Measurements from ENCODE around the gene COG5. TPM values are rescaled to one million over a fixed set of nuclear protein-coding genes. Genes with fewer than 3 reads are reported as not detected.

COG5 gene
- total RNA-seq, 1 donor from 2014 or later = 39.6 TPM

- H3K4me3 ChIP-seq = peak overlapping the region; percentile 58
- DNase-seq (no peak), ATAC-seq (peak; percentile 3)
- intact Hi-C loops (cut with DNase I) = no loop called here
- H3K27ac ChIP-seq = peak overlapping the region; percentile 96
- TF ChIP-seq, protein P1, sequence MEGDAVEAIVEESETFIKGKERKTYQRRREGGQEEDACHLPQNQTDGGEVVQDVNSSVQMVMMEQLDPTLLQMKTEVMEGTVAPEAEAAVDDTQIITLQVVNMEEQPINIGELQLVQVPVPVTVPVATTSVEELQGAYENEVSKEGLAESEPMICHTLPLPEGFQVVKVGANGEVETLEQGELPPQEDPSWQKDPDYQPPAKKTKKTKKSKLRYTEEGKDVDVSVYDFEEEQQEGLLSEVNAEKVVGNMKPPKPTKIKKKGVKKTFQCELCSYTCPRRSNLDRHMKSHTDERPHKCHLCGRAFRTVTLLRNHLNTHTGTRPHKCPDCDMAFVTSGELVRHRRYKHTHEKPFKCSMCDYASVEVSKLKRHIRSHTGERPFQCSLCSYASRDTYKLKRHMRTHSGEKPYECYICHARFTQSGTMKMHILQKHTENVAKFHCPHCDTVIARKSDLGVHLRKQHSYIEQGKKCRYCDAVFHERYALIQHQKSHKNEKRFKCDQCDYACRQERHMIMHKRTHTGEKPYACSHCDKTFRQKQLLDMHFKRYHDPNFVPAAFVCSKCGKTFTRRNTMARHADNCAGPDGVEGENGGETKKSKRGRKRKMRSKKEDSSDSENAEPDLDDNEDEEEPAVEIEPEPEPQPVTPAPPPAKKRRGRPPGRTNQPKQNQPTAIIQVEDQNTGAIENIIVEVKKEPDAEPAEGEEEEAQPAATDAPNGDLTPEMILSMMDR (IDR thresholded peaks at IDR 0.05) = peak; percentile 55
- H3K9me3 ChIP-seq = no peaks in the 10 kb centered on the region
- peaks cover 5% of the 10 kb centered on the region for H3K36me3 ChIP-seq
- peaks cover 20% of the 10 kb centered on the region for H3K4me1 ChIP-seq
- no peaks in the 10 kb centered on the region for H3K27me3 ChIP-seq
Observed at GRCh38 chr7:107167483-107168232, 396.1 kb downstream of the COG5 start.

GRCh38 chr7:107166736-107167426 lies 396.8 kb downstream of the COG5 start:
- intact Hi-C loops (cut with DNase I) = no loop called here
- peak overlapping the region; percentile 58 for H3K4me3 ChIP-seq
- peak overlapping the region; percentile 96 for H3K27ac ChIP-seq

GRCh38 chr7:107165341-107165740 lies 398.4 kb downstream of the COG5 start:
- intact Hi-C loops (cut with DNase I) = no loop called here
- Histone ChIP-seq H3K36me3 (no peaks in the 10 kb centered on the region), H3K4me3 (no peak overlapping the region), H3K27me3 (no peaks in the 10 kb centered on the region), H3K27ac (no peak overlapping the region), H3K4me1 (peaks cover under 1% of the 10 kb centered on the region), H3K9me3 (no peaks in the 10 kb centered on the region)
- no peak for DNase-seq
- no peak for ATAC-seq
- TF ChIP-seq, protein P1 (IDR thresholded peaks at IDR 0.05) = no peak

More at GRCh38 chr7:107166736-107167426, 396.8 kb downstream of the COG5 start:
- ATAC-seq (no peak), DNase-seq (no peak)
- Histone ChIP-seq H3K9me3 (no peaks in the 10 kb centered on the region), H3K27me3 (no peaks in the 10 kb centered on the region), H3K4me1 (peaks cover 13% of the 10 kb centered on the region), H3K36me3 (peaks cover 5% of the 10 kb centered on the region)
- TF ChIP-seq, protein P1 (IDR thresholded peaks at IDR 0.05) = no peak

GRCh38 chr7:107164092-107164491 lies 399.6 kb downstream of the COG5 start:
- Histone ChIP-seq H3K27ac (no peak overlapping the region), H3K4me1 (no peaks in the 10 kb centered on the region), H3K27me3 (no peaks in the 10 kb centered on the region), H3K36me3 (no peaks in the 10 kb centered on the region), H3K4me3 (no peak overlapping the region), H3K9me3 (no peaks in the 10 kb centered on the region)
- TF ChIP-seq, protein P1 (IDR thresholded peaks at IDR 0.05) = no peak
- intact Hi-C loops (cut with DNase I) = no loop called here
- DNase-seq (no peak), ATAC-seq (no peak)

DNA sequence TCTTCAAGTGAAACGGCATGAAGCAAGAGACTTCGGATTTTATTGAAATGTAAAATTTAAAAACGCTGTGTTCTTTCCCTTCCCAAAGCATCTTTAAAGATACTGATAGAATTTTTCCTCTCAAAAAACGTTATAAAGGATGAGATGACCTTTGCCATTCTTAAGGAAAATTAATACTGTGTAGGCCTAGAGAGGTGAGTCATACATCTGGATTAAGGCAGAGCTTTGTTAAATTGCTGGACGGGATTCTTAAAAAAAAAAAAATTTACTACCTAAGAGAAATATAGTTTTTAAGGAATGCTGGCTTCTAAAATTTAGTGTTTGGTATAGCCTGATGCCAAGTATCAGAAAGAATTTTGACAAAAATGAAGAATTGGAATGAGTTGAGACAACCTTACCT lies 401.2 kb downstream of the COG5 start:
- no peak overlapping the region for H3K4me3 ChIP-seq
- H3K27me3 ChIP-seq = no peaks in the 10 kb centered on the region
- H3K9me3 ChIP-seq = no peaks in the 10 kb centered on the region
- ATAC-seq = no peak
- H3K36me3 ChIP-seq = no peaks in the 10 kb centered on the region
- no peak overlapping the region for H3K27ac ChIP-seq
- DNase-seq = no peak
- intact Hi-C loops (cut with DNase I) = no loop called here
- no peaks in the 10 kb centered on the region for H3K4me1 ChIP-seq
- TF ChIP-seq, protein P1 (IDR thresholded peaks at IDR 0.05) = no peak
